HEK293 (cell line): ENCODE data around the gene OR1L1.

ENCODE experiments used
- CTCF ChIA-PET: fragments of 350-600 bp; formaldehyde crosslinking; extraction: SDS; loops from one replicate; lab custom pipeline; 2021; ENCODE audit warnings: antibody characterized with exemption; lab: Yijun Ruan, JAX
- POLR2A ChIA-PET: fragments of 300-600 bp; formaldehyde crosslinking; extraction: SDS; loops from one replicate; lab custom pipeline; 2020; ENCODE audit warnings: antibody characterized with exemption, inconsistent platforms; lab: Yijun Ruan, JAX
- H3K27ac ChIP-seq: fragments of 200-500 bp; sonication (Bioruptor generic); 2 replicates; pipeline ENCODE4 v1.5.1; 2014; ENCODE audit warnings: low read depth, low read length, control low read depth, inconsistent platforms; ENCODE audit errors: extremely low read depth
- H3K36me3 ChIP-seq, 2 experiments: fragments of 200-500 bp in 1 of 2; sonication (Bioruptor generic) in 1 of 2; 1 replicate in 1 of 2; 2 replicates in 1 of 2; pipeline ENCODE4 v1.5.1; 2014 to 2017; ENCODE audit warnings: inconsistent platforms in 2 of 2, low read length in 2 of 2; ENCODE audit not compliant: control insufficient read depth in 2 of 2, insufficient read depth in 1 of 2
- H3K4me1 ChIP-seq: fragments of 200-500 bp; sonication (Bioruptor generic); 2 replicates; pipeline ENCODE4 v1.5.1; 2014; ENCODE audit warnings: mild to moderate bottlenecking, low read length, inconsistent platforms; ENCODE audit not compliant: control insufficient read depth, insufficient read depth
- H3K4me3 ChIP-seq: 2 replicates; pipeline ENCODE4 v1.5.1; 2011; ENCODE audit warnings: low read depth, mild to moderate bottlenecking, control low read depth, low read length, moderate library complexity
- H3K9me3 ChIP-seq: fragments of 200-500 bp; sonication (Bioruptor generic); 2 replicates; pipeline ENCODE4 v1.5.1; 2014; ENCODE audit warnings: low read depth, low read length, inconsistent platforms; ENCODE audit not compliant: control insufficient read depth, insufficient read depth
- AEBP2 ChIP-seq: fragments of 450-650 bp; formaldehyde crosslinking; IDR thresholded peaks from 2 replicates; pipeline ENCODE4 v1.5.1; 2016; ENCODE audit warnings: missing biosample characterization, missing genetic modification characterization, borderline replicate concordance
- CTCF ChIP-seq: fragments of 450-650 bp; formaldehyde crosslinking; IDR thresholded peaks from 2 replicates; pipeline ENCODE4 v1.5.1; 2016; ENCODE audit warnings: missing biosample characterization, missing genetic modification characterization
- KLF8 ChIP-seq: fragments of 450-650 bp; formaldehyde crosslinking; IDR thresholded peaks from 2 replicates; pipeline ENCODE4 v1.5.1; 2016; ENCODE audit warnings: missing biosample characterization, missing genetic modification characterization
- REPIN1 ChIP-seq: fragments of 450-650 bp; formaldehyde crosslinking; IDR thresholded peaks from 2 replicates; pipeline ENCODE4 v1.5.1; 2017; ENCODE audit warnings: missing biosample characterization, missing genetic modification characterization, low read depth
- ZNF184 ChIP-seq: fragments of 450-650 bp; IDR thresholded peaks from 2 replicates; pipeline ENCODE4 v1.5.1; 2018; ENCODE audit warnings: missing biosample characterization, mild to moderate bottlenecking, missing genetic modification characterization
- ZNF266 ChIP-seq: fragments of 450-650 bp; formaldehyde crosslinking; IDR thresholded peaks from 2 replicates; pipeline ENCODE4 v1.5.1; 2016; ENCODE audit warnings: missing biosample characterization, missing genetic modification characterization, low read depth
- ZNF423 ChIP-seq: fragments of 450-650 bp; formaldehyde crosslinking; IDR thresholded peaks from 2 replicates; pipeline ENCODE4 v1.5.1; 2016; ENCODE audit warnings: missing biosample characterization, missing genetic modification characterization
- ZNF555 ChIP-seq: fragments of 450-650 bp; formaldehyde crosslinking; conservative IDR thresholded peaks from 2 replicates; pipeline ENCODE4 v1.5.1; 2017; ENCODE audit warnings: missing biosample characterization, mild to moderate bottlenecking, missing genetic modification characterization, inconsistent platforms
- ZNF596 ChIP-seq: fragments of 450-650 bp; IDR thresholded peaks from 2 replicates; pipeline ENCODE4 v1.5.0; 2018; ENCODE audit warnings: missing biosample characterization, mild to moderate bottlenecking, missing genetic modification characterization, moderate library complexity
- ZNF639 ChIP-seq: fragments of 450-650 bp; formaldehyde crosslinking; IDR thresholded peaks from 2 replicates; pipeline ENCODE4 v1.5.1; 2016; ENCODE audit warnings: missing biosample characterization, missing genetic modification characterization

Gene OR1L1

GRCh38 chr9:122656378-122656777 lies 5.1 kb upstream of the OR1L1 start:
- Histone ChIP-seq H3K36me3 (no peaks in the 10 kb centered on the region), H3K4me3 (no peak overlapping the region), H3K27ac (no peak overlapping the region), H3K9me3 (no peaks in the 10 kb centered on the region)
- CTCF ChIA-PET = no interaction called here
- TF ChIP-seq AEBP2 (tag by site-specific recombination) = no peak
- no peak for TF ChIP-seq REPIN1
- no peak for TF ChIP-seq KLF8
- TF ChIP-seq ZNF639 (tag by site-specific recombination) = no peak
- no peak for TF ChIP-seq ZNF596 (tag by site-specific recombination)
- TF ChIP-seq, all 188 proteins: peak for 0
- POLR2A ChIA-PET = no interaction called here
- H3K4me1 ChIP-seq = no peaks in the 10 kb centered on the region

- POLR2A ChIA-PET = no interaction called here
- CTCF ChIA-PET = no interaction called here
- Histone ChIP-seq H3K36me3 (no peaks in the 10 kb centered on the region), H3K9me3 (no peaks in the 10 kb centered on the region), H3K27ac (no peak within 1 kb of the TSS), H3K4me3 (no peak within 1 kb of the TSS), H3K4me1 (no peaks in the 10 kb centered on the region)
- no peak for TF ChIP-seq ZNF423 (tag by site-specific recombination)
These were observed 4.0 kb upstream of the OR1L1 start, which contains the start of gene OR1B1 for GRCh38 chr9:122657527-122657926. OR1B1 (minus strand) TSS chr9:122657627.

GRCh38 chr9:122672481-122672880 lies 11.0 kb downstream of the OR1L1 start:
- H3K9me3 ChIP-seq = no peaks in the 10 kb centered on the region
- H3K36me3 ChIP-seq = no peaks in the 10 kb centered on the region
- no peak overlapping the region for H3K27ac ChIP-seq
- TF ChIP-seq ZNF266 (tag by site-specific recombination) = no peak
- no peak for TF ChIP-seq ZNF639 (tag by site-specific recombination)
- no peak for TF ChIP-seq ZNF184 (tag by site-specific recombination)
- H3K4me1 ChIP-seq = no peaks in the 10 kb centered on the region
- CTCF ChIA-PET = interaction anchor here (0.6 kb wide), 2 partner anchors 14 to 577 kb away, joined by 3 read pairs; no protein-coding TSS in a partner anchor
- POLR2A ChIA-PET = no interaction called here
- no peak overlapping the region for H3K4me3 ChIP-seq

- no peak for TF ChIP-seq ZNF555
- TF ChIP-seq CTCF (tag by site-specific recombination) = no peak
- TF ChIP-seq, all 188 proteins: peak for 0
- Histone ChIP-seq H3K4me1 (no peaks in the 10 kb centered on the region), H3K27ac (no peak overlapping the region), H3K9me3 (no peaks in the 10 kb centered on the region), H3K36me3 (no peaks in the 10 kb centered on the region), H3K4me3 (no peak overlapping the region)
- ChIA-PET POLR2A (no interaction called here), CTCF (interaction anchor here (0.9 kb wide), 1 partner anchor 185 kb away, joined by 3 read pairs; no protein-coding TSS in a partner anchor)
These were observed 23.3 kb downstream of the OR1L1 start for GRCh38 chr9:122684851-122685250.
